ENCODE measurements around the gene SBK1.
"Not testable (repeated sequence)": the region's sequence is repeated elsewhere in the genome, so short reads cannot be mapped to it uniquely, and the experiment has no call there.

Gene SBK1

GRCh38 chr16:28309811-28310311 lies 17.5 kb downstream of the SBK1 start:
- no peak for DNase-seq

GRCh38 chr16:28310796-28311195 lies 18.5 kb downstream of the SBK1 start:
- DNase-seq: no peak

- no peak for DNase-seq
Measured at GRCh38 chr16:28311413-28311812, 19.1 kb downstream of the SBK1 start.

GRCh38 chr16:28311913-28312312 lies 19.6 kb downstream of the SBK1 start:
- DNase-seq: no peak

GRCh38 chr16:28312327-28312726 lies 20.0 kb downstream of the SBK1 start:
- DNase-seq: no peak

GRCh38 chr16:28313587-28313986 lies 21.3 kb downstream of the SBK1 start:
- no peak for DNase-seq

GRCh38 chr16:28316054-28316453 lies 23.7 kb downstream of the SBK1 start:
- DNase-seq: no peak

GRCh38 chr16:28317040-28317880 lies 24.9 kb downstream of the SBK1 start:
- DNase-seq: peak; percentile 26

GRCh38 chr16:28318042-28318744 lies 25.9 kb downstream of the SBK1 start:
- no peak for DNase-seq

GRCh38 chr16:28319476-28320022 lies 27.2 kb downstream of the SBK1 start:
- no peak for DNase-seq

GRCh38 chr16:28320023-28320561 lies 27.8 kb downstream of the SBK1 start:
- DNase-seq: no peak

GRCh38 chr16:28320741-28321140 lies 28.4 kb downstream of the SBK1 start:
- DNase-seq: no peak

- peak; percentile 11 for DNase-seq
Measured at GRCh38 chr16:28321700-28322411, 29.5 kb downstream of the SBK1 start.

- no peak for DNase-seq
Measured at GRCh38 chr16:28324235-28324886, 32.0 kb downstream of the SBK1 start.

- no peak for DNase-seq
Measured at GRCh38 chr16:28324887-28325279, 32.6 kb downstream of the SBK1 start.

GRCh38 chr16:28326881-28327610 lies 34.7 kb downstream of the SBK1 start:
- peak; percentile 30 for DNase-seq

- not testable (repeated sequence) for DNase-seq
Measured at GRCh38 chr16:28330232-28330631, 37.9 kb downstream of the SBK1 start.

GRCh38 chr16:28330981-28331380 lies 38.7 kb downstream of the SBK1 start:
- DNase-seq: not testable (repeated sequence)

GRCh38 chr16:28332632-28333031 lies 40.3 kb downstream of the SBK1 start:
- DNase-seq: not testable (repeated sequence)

- not testable (repeated sequence) for DNase-seq
Measured at GRCh38 chr16:28335678-28336077, 43.4 kb downstream of the SBK1 start.

GRCh38 chr16:28336940-28337710 lies 44.8 kb downstream of the SBK1 start:
- DNase-seq: not testable (repeated sequence)

Measured in fibroblast of upper back skin (primary cell).